A549 (cell line): ENCODE data around the gene ANAPC13.

Experiments used
- CHD4 ChIP-seq: fragments of 200-600 bp; sonication (generic); IDR thresholded peaks from 2 replicates; pipeline ENCODE4 v1.6.1; 2016; ENCODE audit warnings: antibody characterized with exemption, mild to moderate bottlenecking, borderline replicate concordance
- CTCF ChIP-seq: fragments of >200 bp; sonication (Bioruptor Twin); formaldehyde crosslinking; IDR thresholded peaks from 3 replicates; pipeline ENCODE4 v1.5.1; 2016
- JUN ChIP-seq, 2 experiments: fragments of >200 bp; sonication (Bioruptor Twin); formaldehyde crosslinking; IDR thresholded peaks; 2 replicates in 1 of 2; 3 replicates in 1 of 2; pipeline ENCODE4 v1.6.1; 2016 to 2017
- KDM1A ChIP-seq: fragments of 200-600 bp; sonication (generic); IDR thresholded peaks from 2 replicates; pipeline ENCODE4 v1.6.1; 2016; ENCODE audit warnings: low read depth, mild to moderate bottlenecking
- MAFK ChIP-seq: fragments of 450-650 bp; IDR thresholded peaks from 2 replicates; pipeline ENCODE4 v1.6.1; 2014; ENCODE audit not compliant: partially characterized antibody
- MAX ChIP-seq: IDR thresholded peaks from 2 replicates; pipeline ENCODE4 v1.6.1; 2012
- NFE2L2 ChIP-seq: fragments of 150-350 bp; conservative IDR thresholded peaks from 2 replicates; pipeline ENCODE4 v1.6.1; 2014; ENCODE audit warnings: low read length
- POLR2A ChIP-seq: IDR thresholded peaks from 2 replicates; pipeline ENCODE4 v1.6.1; 2012; ENCODE audit warnings: mild to moderate bottlenecking, low read length
- RFX5 ChIP-seq: fragments of 450-650 bp; IDR thresholded peaks from 2 replicates; pipeline ENCODE4 v1.7.1; 2014; ENCODE audit warnings: antibody characterized with exemption, mild to moderate bottlenecking, moderate library complexity
- USF2 ChIP-seq: fragments of 450-650 bp; IDR thresholded peaks from 2 replicates; pipeline ENCODE4 v1.6.1; 2014; ENCODE audit warnings: antibody characterized with exemption
- ZNF302 ChIP-seq: fragments of 250-450 bp; sonication (Bioruptor Pico); IDR thresholded peaks from 2 replicates; pipeline ENCODE4 v1.9.0; 2021; ENCODE audit warnings: inconsistent platforms, mild to moderate bottlenecking, moderate library complexity

DNA sequence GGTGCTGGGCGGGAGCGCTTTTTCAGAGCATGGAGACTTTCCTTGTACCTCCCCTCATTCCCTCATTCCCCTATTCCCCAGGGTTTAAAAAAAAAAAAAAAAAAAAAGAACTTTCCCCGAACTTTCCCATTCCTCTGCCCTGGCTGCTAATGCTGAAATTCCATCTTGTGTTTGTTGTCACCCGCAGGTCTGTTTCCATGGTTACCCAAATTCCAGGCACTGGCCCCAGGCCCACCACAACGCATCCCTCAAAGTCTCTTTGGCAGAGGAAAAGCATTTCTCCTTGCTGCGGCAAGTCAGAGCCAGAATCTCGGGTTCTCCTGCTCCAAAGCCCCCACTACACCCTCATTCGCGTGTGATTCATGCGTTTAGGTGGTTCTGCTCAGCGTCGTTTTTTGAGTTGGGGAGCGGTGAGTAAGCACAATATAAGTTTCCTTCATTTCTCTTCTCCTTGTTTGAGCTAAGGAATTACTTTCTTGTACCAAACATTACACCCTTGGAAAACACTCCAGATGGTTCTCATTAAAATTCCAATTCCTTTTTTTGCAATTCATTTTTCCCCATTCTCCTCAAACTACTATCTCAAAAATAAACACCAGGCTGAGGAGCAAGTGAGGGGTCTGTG is 21.6 kb downstream of the ANAPC13 start:
- TF ChIP-seq CTCF (no peak), MAFK (no peak), JUN (IDR thresholded peaks at IDR 0.05) (no peak), MAX (no peak), ZNF302 (CRISPR knock-in tag) (no peak), POLR2A (no peak), CHD4 (no peak), USF2 (no peak), KDM1A (no peak), RFX5 (no peak), NFE2L2 (no peak)
